Jurkat, Clone E6-1 (cell line): ENCODE data around the gene PROC.

Source experiments
- DNase-seq: peaks from one replicate; pipeline ENCODE4 v3.0.0-alpha.2; 2011; ENCODE audit warnings: low read depth, low spot score
- H3K4me3 ChIP-seq: 2 replicates; pipeline ENCODE4 v1.5.1; 2011; ENCODE audit warnings: mild to moderate bottlenecking, low read length, control low read depth, moderate library complexity

Gene PROC

DNA sequence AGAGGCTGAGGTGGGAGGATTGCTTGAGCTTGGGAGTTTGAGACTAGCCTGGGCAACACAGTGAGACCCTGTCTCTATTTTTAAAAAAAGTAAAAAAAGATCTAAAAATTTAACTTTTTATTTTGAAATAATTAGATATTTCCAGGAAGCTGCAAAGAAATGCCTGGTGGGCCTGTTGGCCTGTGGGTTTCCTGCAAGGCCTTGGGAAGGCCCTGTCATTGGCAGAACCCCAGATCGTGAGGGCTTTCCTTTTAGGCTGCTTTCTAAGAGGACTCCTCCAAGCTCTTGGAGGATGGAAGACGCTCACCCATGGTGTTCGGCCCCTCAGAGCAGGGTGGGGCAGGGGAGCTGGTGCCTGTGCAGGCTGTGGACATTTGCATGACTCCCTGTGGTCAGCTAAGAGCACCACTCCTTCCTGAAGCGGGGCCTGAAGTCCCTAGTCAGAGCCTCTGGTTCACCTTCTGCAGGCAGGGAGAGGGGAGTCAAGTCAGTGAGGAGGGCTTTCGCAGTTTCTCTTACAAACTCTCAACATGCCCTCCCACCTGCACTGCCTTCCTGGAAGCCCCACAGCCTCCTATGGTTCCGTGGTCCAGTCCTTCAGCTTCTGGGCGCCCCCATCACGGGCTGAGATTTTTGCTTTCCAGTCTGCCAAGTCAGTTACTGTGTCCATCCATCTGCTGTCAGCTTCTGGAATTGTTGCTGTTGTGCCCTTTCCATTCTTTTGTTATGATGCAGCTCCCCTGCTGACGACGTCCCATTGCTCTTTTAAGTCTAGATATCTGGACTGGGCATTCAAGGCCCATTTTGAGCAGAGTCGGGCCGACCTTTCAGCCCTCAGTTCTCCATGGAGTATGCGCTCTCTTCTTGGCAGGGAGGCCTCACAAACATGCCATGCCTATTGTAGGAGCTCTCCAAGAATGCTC, 6.6 kb downstream of the PROC start:
- H3K4me3 ChIP-seq = no peak overlapping the region
- DNase-seq = no peak

DNA sequence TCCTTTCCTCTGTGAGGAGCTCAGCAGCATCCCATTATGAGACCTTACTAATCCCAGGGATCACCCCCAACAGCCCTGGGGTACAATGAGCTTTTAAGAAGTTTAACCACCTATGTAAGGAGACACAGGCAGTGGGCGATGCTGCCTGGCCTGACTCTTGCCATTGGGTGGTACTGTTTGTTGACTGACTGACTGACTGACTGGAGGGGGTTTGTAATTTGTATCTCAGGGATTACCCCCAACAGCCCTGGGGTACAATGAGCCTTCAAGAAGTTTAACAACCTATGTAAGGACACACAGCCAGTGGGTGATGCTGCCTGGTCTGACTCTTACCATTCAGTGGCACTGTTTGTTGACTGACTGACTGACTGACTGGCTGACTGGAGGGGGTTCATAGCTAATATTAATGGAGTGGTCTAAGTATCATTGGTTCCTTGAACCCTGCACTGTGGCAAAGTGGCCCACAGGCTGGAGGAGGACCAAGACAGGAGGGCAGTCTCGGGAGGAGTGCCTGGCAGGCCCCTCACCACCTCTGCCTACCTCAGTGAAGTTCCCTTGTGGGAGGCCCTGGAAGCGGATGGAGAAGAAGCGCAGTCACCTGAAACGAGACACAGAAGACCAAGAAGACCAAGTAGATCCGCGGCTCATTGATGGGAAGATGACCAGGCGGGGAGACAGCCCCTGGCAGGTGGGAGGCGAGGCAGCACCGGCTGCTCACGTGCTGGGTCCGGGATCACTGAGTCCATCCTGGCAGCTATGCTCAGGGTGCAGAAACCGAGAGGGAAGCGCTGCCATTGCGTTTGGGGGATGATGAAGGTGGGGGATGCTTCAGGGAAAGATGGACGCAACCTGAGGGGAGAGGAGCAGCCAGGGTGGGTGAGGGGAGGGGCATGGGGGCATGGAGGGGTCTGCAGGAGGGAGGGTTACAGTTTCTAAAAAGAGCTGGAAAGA, 7.6 kb downstream of the PROC start:
- no peak for DNase-seq
- H3K4me3 ChIP-seq = no peak overlapping the region

DNA sequence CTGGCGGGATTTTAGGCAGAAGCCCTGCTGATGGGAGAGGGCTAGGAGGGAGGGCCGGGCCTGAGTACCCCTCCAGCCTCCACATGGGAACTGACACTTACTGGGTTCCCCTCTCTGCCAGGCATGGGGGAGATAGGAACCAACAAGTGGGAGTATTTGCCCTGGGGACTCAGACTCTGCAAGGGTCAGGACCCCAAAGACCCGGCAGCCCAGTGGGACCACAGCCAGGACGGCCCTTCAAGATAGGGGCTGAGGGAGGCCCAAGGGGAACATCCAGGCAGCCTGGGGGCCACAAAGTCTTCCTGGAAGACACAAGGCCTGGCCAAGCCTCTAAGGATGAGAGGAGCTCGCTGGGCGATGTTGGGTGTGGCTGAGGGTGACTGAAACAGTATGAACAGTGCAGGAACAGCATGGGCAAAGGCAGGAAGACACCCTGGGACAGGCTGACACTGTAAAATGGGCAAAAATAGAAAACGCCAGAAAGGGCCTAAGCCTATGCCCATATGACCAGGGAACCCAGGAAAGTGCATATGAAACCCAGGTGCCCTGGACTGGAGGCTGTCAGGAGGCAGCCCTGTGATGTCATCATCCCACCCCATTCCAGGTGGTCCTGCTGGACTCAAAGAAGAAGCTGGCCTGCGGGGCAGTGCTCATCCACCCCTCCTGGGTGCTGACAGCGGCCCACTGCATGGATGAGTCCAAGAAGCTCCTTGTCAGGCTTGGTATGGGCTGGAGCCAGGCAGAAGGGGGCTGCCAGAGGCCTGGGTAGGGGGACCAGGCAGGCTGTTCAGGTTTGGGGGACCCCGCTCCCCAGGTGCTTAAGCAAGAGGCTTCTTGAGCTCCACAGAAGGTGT, 8.5 kb downstream of the PROC start:
- H3K4me3 ChIP-seq = no peak overlapping the region
- no peak for DNase-seq

DNA sequence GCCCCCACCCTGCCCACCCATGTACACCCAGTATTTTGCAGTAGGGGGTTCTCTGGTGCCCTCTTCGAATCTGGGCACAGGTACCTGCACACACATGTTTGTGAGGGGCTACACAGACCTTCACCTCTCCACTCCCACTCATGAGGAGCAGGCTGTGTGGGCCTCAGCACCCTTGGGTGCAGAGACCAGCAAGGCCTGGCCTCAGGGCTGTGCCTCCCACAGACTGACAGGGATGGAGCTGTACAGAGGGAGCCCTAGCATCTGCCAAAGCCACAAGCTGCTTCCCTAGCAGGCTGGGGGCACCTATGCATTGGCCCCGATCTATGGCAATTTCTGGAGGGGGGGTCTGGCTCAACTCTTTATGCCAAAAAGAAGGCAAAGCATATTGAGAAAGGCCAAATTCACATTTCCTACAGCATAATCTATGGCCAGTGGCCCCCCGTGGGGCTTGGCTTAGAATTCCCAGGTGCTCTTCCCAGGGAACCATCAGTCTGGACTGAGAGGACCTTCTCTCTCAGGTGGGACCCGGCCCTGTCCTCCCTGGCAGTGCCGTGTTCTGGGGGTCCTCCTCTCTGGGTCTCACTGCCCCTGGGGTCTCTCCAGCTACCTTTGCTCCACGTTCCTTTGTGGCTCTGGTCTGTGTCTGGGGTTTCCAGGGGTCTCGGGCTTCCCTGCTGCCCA, 9.3 kb downstream of the PROC start:
- no peak for DNase-seq
- H3K4me3 ChIP-seq = no peak overlapping the region

DNA sequence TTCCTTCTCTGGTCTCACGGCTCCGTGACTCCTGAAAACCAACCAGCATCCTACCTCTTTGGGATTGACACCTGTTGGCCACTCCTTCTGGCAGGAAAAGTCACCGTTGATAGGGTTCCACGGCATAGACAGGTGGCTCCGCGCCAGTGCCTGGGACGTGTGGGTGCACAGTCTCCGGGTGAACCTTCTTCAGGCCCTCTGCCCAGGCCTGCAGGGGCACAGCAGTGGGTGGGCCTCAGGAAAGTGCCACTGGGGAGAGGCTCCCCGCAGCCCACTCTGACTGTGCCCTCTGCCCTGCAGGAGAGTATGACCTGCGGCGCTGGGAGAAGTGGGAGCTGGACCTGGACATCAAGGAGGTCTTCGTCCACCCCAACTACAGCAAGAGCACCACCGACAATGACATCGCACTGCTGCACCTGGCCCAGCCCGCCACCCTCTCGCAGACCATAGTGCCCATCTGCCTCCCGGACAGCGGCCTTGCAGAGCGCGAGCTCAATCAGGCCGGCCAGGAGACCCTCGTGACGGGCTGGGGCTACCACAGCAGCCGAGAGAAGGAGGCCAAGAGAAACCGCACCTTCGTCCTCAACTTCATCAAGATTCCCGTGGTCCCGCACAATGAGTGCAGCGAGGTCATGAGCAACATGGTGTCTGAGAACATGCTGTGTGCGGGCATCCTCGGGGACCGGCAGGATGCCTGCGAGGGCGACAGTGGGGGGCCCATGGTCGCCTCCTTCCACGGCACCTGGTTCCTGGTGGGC, 10.0 kb downstream of the PROC start:
- DNase-seq = no peak

DNA sequence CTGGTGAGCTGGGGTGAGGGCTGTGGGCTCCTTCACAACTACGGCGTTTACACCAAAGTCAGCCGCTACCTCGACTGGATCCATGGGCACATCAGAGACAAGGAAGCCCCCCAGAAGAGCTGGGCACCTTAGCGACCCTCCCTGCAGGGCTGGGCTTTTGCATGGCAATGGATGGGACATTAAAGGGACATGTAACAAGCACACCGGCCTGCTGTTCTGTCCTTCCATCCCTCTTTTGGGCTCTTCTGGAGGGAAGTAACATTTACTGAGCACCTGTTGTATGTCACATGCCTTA, 10.5 kb downstream of the PROC start:
- DNase-seq = no peak
- no peak overlapping the region for H3K4me3 ChIP-seq

More for the DNA sequence above, 10.0 kb downstream of the PROC start:
- H3K4me3 ChIP-seq = no peak overlapping the region

DNA sequence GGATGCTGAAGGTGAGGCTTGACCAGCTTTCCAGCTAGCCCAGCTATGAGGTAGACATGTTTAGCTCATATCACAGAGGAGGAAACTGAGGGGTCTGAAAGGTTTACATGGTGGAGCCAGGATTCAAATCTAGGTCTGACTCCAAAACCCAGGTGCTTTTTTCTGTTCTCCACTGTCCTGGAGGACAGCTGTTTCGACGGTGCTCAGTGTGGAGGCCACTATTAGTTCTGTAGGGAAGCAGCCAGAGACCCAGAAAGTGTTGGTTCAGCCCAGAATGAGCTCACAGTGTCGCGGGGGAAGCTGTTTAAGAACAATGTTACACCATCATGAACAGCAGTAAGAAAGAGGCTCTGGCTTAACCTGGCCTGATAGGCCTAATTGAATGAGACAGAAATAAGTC, 11.1 kb downstream of the PROC start:
- no peak overlapping the region for H3K4me3 ChIP-seq
- no peak for DNase-seq

DNA sequence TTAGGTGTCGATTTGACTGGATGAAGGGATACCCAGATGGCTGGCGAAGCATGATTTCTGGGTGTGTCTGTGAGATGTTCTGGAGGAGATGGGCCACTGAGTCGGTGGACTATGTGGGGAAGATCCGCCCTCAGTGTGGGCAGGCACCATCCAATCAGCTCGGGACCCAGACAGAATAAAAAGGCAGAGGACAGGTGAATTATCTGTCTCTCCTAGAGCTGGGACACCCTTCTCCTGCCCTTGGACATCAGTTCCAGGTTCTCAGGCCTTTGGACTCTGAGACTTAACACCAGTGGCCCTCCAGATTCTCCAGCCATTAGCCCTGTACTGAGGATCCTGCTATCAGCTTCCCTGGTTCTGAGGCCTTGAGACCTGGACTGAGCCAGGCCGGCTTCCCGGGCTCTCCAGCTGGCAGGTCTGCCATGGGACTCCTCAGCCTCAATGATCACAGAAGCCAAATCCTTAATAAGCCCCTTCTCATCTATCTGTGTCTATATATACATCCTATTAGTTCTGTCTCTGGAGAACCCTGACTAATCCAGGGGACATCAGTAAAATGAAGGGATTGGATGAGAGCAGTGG, 11.7 kb downstream of the PROC start:
- H3K4me3 ChIP-seq = no peak overlapping the region
- no peak for DNase-seq

DNA sequence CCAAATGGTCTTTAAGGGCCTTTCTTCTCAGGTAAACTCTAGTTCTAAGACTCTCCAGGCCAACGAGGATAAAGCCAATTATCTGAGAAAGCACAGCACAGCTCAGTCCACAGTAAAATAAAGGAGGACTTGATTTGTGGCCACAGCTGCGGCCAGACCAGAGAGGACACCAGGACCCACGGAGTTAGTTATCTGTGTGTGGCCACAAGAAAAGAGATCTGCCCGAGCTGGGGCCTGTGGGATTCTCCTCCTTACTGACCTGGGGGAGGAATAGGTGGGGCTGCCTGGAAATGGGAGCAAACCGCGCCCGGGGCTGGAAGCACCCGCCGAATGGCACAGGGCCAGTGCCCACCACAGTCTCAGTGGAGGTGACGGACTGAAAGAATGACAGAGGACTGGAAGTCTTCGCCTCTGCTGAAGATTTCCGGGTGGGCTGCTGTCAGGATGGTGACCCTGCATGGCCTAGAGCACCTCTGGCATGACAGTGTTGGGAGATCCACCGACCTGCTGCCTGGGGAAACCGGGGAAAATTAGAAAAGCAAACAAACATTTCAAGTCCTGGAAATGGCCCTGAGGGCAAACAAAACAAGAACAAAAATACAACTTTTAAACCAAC, 13.3 kb downstream of the PROC start:
- no peak for DNase-seq
- no peak overlapping the region for H3K4me3 ChIP-seq

DNA sequence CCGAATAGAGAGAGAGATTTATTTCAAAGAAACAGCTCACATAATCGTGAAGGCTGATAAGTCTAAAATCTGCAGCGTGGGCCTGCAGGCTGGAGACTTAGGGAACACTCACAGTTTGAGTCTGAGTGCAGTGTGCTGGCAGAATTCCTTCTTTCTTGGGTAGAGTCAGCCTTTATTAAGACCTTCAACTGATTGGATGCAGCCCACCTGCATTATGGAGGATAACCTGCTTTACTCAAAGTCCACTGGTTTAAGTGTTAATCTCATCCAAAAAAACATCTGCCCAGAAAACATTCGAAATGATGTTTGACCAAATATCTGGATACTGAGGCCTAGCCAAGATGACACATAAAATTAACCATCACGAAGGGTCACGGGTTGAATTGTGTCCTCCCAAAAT, 16.3 kb downstream of the PROC start:
- DNase-seq = no peak
- no peak overlapping the region for H3K4me3 ChIP-seq

DNA sequence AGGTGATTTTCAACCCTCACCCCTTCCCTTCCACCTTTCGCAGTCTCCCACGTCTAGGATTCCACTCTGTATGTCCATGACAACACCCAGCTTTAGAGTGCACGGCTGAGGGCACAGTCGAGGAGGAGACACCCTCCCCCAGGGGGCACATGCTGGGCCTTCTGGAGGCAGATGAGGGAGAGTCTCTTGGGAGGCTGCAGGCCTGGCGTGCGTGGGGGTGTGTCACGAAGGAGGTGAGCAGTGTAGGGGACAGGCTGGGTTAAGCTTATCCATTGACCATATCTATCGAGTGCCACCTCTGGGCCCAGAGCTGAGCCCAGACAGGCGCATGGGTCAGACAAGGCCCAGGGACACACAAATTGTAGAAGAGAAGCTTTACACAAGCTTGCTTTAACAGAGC, 18.8 kb downstream of the PROC start:
- DNase-seq = no peak
- H3K4me3 ChIP-seq = no peak overlapping the region

DNA sequence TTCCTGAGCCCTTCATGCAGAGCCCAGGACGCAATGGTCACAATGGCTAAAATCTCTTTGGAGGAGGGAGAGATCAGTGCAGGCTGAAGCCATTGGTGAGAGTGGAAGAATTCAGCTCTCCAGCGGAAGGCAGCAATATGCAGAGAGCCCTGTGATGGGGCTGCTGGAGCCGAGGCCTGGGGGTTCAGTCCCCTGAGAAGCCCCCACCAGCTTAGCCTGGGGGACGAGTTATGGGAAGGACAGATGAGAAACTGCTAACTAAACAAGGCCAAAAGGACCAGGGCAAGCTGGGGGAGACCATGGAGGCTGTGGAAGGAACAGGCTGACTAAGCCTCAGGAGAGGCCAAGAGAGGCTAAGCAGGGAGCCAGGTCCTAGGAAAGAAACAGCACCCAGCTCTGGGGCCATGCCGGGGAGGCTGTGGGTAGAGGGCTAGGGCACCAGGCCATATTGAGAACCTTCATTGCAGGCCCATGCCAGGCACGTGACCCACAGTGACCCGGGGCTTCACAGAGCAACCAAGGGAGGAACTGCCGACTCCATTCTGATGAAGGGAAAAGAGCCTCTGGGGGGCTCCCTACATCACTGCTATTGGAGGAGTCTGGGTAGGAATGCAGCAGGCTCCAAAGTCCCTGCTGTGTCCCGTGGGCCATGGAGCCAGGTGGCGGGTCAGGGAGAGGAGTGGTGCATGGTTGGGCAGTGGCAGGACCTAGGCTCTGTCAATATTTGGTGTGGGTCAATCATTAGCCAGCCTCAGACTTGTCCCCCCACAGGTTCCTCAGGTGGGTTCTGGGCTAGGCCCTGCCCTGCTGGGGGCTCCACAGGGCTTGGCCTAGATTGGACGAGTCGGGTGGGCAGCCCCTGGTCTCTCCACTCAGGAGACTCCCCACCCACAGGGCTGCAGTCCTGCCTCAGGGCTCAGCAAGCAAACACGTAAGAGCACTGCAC, 19.8 kb downstream of the PROC start:
- no peak overlapping the region for H3K4me3 ChIP-seq
- no peak for DNase-seq

DNA sequence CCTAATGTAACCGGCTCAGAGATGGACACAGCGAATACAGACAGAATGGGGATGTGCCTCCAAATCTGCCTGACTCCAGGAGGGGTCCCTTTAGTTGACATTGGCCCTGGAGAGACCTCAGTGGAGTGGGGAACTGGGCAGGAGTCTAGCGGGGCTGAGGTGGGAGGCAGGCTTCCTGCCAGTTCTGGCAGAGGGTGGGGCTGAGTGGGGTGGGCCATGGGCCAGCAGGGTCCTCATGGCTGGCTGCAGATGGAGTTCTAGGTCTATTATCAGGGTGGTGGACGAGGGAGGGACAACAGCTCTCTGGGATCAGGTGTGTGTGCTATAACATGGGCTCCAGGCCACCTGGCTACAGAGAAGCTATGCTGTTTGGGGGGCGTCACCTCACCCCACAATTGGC, 21.1 kb downstream of the PROC start:
- no peak overlapping the region for H3K4me3 ChIP-seq
- DNase-seq = no peak

DNA sequence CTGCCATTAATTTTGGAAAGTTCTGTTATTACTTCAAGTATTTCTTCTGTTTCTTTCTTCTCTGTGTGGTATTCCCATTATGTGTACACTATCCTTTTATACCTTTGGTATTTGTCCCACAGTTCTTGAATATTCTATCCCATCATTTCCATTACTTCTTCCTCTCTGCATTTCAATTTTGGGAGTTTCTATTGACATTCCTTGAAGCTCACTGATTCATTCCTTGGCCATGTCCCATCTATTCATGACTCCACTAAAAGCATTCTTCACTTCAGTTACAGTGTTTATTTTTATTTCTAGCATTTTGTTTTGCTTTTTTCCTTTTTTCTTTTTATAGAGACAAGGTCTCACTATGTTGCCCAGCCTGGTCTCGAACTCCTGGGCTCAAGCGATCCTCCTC, 30.3 kb downstream of the PROC start:
- no peak for DNase-seq
- H3K4me3 ChIP-seq = no peak overlapping the region

DNA sequence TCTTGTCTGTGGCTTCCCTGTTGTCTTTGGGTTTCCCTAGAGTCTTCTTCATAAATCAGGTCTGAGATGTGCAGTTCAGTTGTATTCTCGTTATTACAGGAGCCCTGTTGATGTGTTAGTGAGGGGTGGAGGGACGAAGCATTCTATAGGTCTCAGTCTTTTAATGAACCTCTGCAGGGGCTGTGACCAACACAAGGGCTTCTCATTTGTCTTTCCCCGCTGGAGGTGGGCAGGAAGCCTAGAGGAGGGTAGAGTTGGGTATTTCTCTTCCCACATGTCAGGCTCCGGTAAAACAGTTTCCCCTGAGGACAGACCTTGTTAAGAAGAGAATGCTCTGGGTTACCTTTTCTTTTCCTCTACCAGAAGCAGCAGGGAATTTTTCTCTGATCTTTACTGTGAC, 31.2 kb downstream of the PROC start:
- DNase-seq = no peak
- H3K4me3 ChIP-seq = no peak overlapping the region

DNA sequence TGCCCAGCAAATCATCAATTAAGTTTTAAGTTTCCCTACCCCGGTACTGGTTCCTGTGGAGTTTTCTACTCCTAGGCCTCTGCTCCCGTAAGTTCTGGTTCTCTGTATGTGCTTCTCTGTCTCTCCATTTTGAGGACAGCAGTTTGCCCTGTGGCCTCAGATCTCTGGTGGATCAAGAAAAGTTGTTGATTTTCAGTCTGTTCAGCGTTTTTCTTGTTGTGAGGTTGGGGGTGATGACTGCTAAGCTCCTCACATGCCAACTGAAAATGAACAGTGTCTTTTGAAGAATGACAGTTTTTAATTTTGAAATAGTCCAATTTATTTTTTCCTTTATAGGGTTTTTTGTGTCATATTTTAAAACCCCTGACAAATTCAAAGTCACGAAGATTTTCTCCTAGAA, 31.7 kb downstream of the PROC start:
- DNase-seq = no peak
- no peak overlapping the region for H3K4me3 ChIP-seq
